HEK293 (cell line): Measurements from ENCODE around the gene HCN4.
"Not testable (repeated sequence)": the region's sequence is repeated elsewhere in the genome, so short reads cannot be mapped to it uniquely, and the experiment has no call there.

Experiments used
- CTCF ChIA-PET: fragments of 350-600 bp; formaldehyde crosslinking; extraction: SDS; loops from one replicate; lab custom pipeline; 2021; ENCODE audit warnings: antibody characterized with exemption; lab: Yijun Ruan, JAX
- POLR2A ChIA-PET: fragments of 300-600 bp; formaldehyde crosslinking; extraction: SDS; loops from one replicate; lab custom pipeline; 2020; ENCODE audit warnings: antibody characterized with exemption, inconsistent platforms; lab: Yijun Ruan, JAX
- H3K27ac ChIP-seq: fragments of 200-500 bp; sonication (Bioruptor generic); 2 replicates; pipeline ENCODE4 v1.5.1; 2014; ENCODE audit warnings: low read depth, low read length, control low read depth, inconsistent platforms; ENCODE audit errors: extremely low read depth
- H3K36me3 ChIP-seq, 2 experiments: fragments of 200-500 bp in 1 of 2; sonication (Bioruptor generic) in 1 of 2; 1 replicate in 1 of 2; 2 replicates in 1 of 2; pipeline ENCODE4 v1.5.1; 2014 to 2017; ENCODE audit warnings: inconsistent platforms in 2 of 2, low read length in 2 of 2; ENCODE audit not compliant: control insufficient read depth in 2 of 2, insufficient read depth in 1 of 2
- H3K4me1 ChIP-seq: fragments of 200-500 bp; sonication (Bioruptor generic); 2 replicates; pipeline ENCODE4 v1.5.1; 2014; ENCODE audit warnings: mild to moderate bottlenecking, low read length, inconsistent platforms; ENCODE audit not compliant: control insufficient read depth, insufficient read depth
- H3K4me3 ChIP-seq: 2 replicates; pipeline ENCODE4 v1.5.1; 2011; ENCODE audit warnings: low read depth, mild to moderate bottlenecking, control low read depth, low read length, moderate library complexity
- H3K9me3 ChIP-seq: fragments of 200-500 bp; sonication (Bioruptor generic); 2 replicates; pipeline ENCODE4 v1.5.1; 2014; ENCODE audit warnings: low read depth, low read length, inconsistent platforms; ENCODE audit not compliant: control insufficient read depth, insufficient read depth
- GLIS1 ChIP-seq: fragments of 450-650 bp; formaldehyde crosslinking; IDR thresholded peaks from 2 replicates; pipeline ENCODE4 v1.5.1; 2016; ENCODE audit warnings: missing biosample characterization, missing genetic modification characterization
- MEIS1 ChIP-seq: sonication (generic); formaldehyde crosslinking; IDR thresholded peaks from 2 replicates; pipeline ENCODE4 v1.8.1; 2022; ENCODE audit warnings: missing genetic modification reagents, mild to moderate bottlenecking, borderline replicate concordance
- OVOL3 ChIP-seq: fragments of 450-650 bp; formaldehyde crosslinking; IDR thresholded peaks from 2 replicates; pipeline ENCODE4 v1.5.1; 2016; ENCODE audit warnings: missing biosample characterization, missing genetic modification characterization
- PRDM1 ChIP-seq: fragments of 450-650 bp; formaldehyde crosslinking; IDR thresholded peaks from 2 replicates; pipeline ENCODE4; 2016; ENCODE audit warnings: missing biosample characterization, missing genetic modification characterization
- ZNF146 ChIP-seq: fragments of 450-650 bp; formaldehyde crosslinking; IDR thresholded peaks from 2 replicates; pipeline ENCODE4 v1.5.1; 2016; ENCODE audit warnings: missing biosample characterization, missing genetic modification characterization
- ZNF16 ChIP-seq: fragments of 450-650 bp; formaldehyde crosslinking; IDR thresholded peaks from 2 replicates; pipeline ENCODE4 v1.5.1; 2016; ENCODE audit warnings: low read depth, missing biosample characterization, missing genetic modification characterization
- ZNF223 ChIP-seq: fragments of 450-650 bp; formaldehyde crosslinking; IDR thresholded peaks from 2 replicates; pipeline ENCODE4 v1.5.1; 2016; ENCODE audit warnings: missing biosample characterization, missing genetic modification characterization
- ZNF324 ChIP-seq: fragments of 450-650 bp; formaldehyde crosslinking; IDR thresholded peaks from 2 replicates; pipeline ENCODE4 v1.5.1; 2016; ENCODE audit warnings: missing biosample characterization, missing genetic modification characterization
- ZNF391 ChIP-seq: fragments of 450-650 bp; formaldehyde crosslinking; IDR thresholded peaks from 2 replicates; pipeline ENCODE4 v1.5.1; 2016; ENCODE audit warnings: low read depth, missing biosample characterization, missing genetic modification characterization, borderline replicate concordance
- ZNF423 ChIP-seq: fragments of 450-650 bp; formaldehyde crosslinking; IDR thresholded peaks from 2 replicates; pipeline ENCODE4 v1.5.1; 2016; ENCODE audit warnings: missing biosample characterization, missing genetic modification characterization
- ZNF433 ChIP-seq: fragments of 450-650 bp; formaldehyde crosslinking; IDR thresholded peaks from 2 replicates; pipeline ENCODE4 v1.5.1; 2016; ENCODE audit warnings: missing biosample characterization, missing genetic modification characterization, low read depth
- ZNF48 ChIP-seq: fragments of 450-650 bp; formaldehyde crosslinking; IDR thresholded peaks from 2 replicates; pipeline ENCODE4 v1.5.1; 2016; ENCODE audit warnings: missing biosample characterization, missing genetic modification characterization
- ZNF596 ChIP-seq: fragments of 450-650 bp; IDR thresholded peaks from 2 replicates; pipeline ENCODE4 v1.5.0; 2018; ENCODE audit warnings: missing biosample characterization, mild to moderate bottlenecking, missing genetic modification characterization, moderate library complexity
- ZNF610 ChIP-seq: fragments of 450-650 bp; formaldehyde crosslinking; IDR thresholded peaks from 2 replicates; pipeline ENCODE4 v1.5.1; 2016; ENCODE audit warnings: missing biosample characterization, missing genetic modification characterization, borderline replicate concordance
- ZNF658 ChIP-seq: fragments of 450-650 bp; formaldehyde crosslinking; IDR thresholded peaks from 2 replicates; pipeline ENCODE4; 2016; ENCODE audit warnings: missing biosample characterization, missing genetic modification characterization
- ZNF76 ChIP-seq: fragments of 450-650 bp; formaldehyde crosslinking; IDR thresholded peaks from 2 replicates; pipeline ENCODE4; 2016; ENCODE audit warnings: low read depth, missing biosample characterization, missing genetic modification characterization, borderline replicate concordance
- ZNF791 ChIP-seq: fragments of 450-650 bp; formaldehyde crosslinking; IDR thresholded peaks from 2 replicates; pipeline ENCODE4 v1.5.1; 2016; ENCODE audit warnings: missing biosample characterization, missing genetic modification characterization
- TF ChIP-seq, protein P1 (sequence below): fragments of 450-650 bp; formaldehyde crosslinking; IDR thresholded peaks from 2 replicates; pipeline ENCODE4 v1.5.1; 2017; ENCODE audit warnings: missing biosample characterization, missing genetic modification characterization
- TF ChIP-seq, protein P2 (sequence below): fragments of 450-650 bp; formaldehyde crosslinking; IDR thresholded peaks from 2 replicates; pipeline ENCODE4 v1.5.1; 2016; ENCODE audit warnings: missing biosample characterization, missing genetic modification characterization, borderline replicate concordance
- TF ChIP-seq, protein P3 (sequence below): fragments of 450-650 bp; formaldehyde crosslinking; IDR thresholded peaks from 2 replicates; pipeline ENCODE4 v1.5.1; 2016; ENCODE audit warnings: missing biosample characterization, missing genetic modification characterization

The HCN4 gene

DNA sequence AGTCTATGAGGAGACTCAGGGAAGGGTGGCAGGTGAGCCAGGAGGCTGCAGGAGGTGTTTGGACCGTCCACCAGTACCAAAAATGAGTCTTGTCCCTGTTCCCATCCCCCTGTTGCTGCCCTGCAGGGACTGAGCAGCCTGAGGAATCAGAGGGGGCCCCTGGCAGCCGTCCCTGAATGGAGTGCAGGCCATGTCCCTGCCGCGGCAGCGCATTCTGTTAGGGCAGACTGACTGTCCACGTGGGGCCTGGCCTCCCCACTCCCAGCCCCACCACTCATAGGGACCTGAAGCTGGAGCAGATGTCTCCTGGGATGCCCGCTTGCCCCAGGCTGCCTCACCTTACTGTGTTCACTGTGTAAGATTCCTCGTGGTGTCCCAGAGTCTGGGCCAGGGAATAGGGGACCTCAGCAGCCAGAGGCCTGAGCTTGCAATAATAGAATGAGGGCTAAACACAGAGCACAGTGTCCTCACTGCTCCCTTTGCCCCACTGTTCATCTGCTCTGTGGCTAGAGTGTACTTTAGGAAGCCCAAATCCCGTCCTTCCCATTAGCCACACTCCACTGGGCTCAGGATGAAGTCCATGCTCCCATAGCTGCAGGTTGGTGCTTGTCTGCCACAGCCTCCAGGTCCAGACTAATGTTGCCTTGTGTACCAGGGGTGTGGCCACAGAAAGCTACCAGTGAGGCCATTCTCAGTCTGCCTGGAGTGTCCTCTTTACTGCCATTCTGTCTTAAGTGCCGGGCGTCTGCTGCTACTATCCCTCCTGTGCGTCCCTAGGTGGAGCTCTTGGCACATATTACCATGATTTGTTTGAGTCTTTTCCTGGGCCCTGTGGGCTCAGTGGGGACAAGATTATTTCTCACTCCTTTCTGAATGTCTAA, 63.2 kb downstream of the HCN4 start (continued):
- no peak for TF ChIP-seq ZNF391 (tag by site-specific recombination)
- TF ChIP-seq, protein P1, sequence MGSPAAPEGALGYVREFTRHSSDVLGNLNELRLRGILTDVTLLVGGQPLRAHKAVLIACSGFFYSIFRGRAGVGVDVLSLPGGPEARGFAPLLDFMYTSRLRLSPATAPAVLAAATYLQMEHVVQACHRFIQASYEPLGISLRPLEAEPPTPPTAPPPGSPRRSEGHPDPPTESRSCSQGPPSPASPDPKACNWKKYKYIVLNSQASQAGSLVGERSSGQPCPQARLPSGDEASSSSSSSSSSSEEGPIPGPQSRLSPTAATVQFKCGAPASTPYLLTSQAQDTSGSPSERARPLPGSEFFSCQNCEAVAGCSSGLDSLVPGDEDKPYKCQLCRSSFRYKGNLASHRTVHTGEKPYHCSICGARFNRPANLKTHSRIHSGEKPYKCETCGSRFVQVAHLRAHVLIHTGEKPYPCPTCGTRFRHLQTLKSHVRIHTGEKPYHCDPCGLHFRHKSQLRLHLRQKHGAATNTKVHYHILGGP (tag by site-specific recombination): no peak

DNA sequence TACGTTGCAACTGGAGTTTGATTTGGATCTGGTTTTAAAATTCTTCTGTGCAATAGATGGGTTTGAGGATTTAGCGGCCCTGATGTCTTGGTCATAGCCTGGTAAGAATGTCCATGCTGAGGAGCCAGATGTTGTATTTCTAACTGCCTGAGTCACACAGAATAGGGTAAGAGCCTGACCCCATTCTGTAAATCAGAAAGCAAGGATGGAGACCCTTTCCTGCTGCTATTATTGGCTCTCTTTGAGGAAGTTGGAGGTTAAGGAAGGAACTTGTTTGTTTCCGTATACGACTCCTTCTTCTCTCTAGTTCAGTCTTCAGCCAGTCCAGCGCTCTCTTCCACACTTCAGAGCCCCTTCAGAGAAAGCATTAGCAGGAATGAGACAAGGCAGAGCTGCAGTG, 65.1 kb downstream of the HCN4 start:
- no peak overlapping the region for H3K4me3 ChIP-seq
- TF ChIP-seq GLIS1 (tag by site-specific recombination) (no peak), ZNF76 (no peak), ZNF610 (tag by site-specific recombination) (no peak), ZNF223 (tag by site-specific recombination) (no peak), ZNF146 (tag by site-specific recombination) (no peak), ZNF791 (tag by site-specific recombination) (no peak), OVOL3 (tag by site-specific recombination) (no peak), ZNF433 (tag by site-specific recombination) (no peak), ZNF324 (no peak), ZNF596 (tag by site-specific recombination) (no peak), MEIS1 (no peak), ZNF658 (tag by site-specific recombination) (no peak), ZNF423 (tag by site-specific recombination) (no peak), ZNF48 (tag by site-specific recombination) (no peak), ZNF16 (tag by site-specific recombination) (no peak), PRDM1 (tag by site-specific recombination) (no peak)
- TF ChIP-seq, protein P2, sequence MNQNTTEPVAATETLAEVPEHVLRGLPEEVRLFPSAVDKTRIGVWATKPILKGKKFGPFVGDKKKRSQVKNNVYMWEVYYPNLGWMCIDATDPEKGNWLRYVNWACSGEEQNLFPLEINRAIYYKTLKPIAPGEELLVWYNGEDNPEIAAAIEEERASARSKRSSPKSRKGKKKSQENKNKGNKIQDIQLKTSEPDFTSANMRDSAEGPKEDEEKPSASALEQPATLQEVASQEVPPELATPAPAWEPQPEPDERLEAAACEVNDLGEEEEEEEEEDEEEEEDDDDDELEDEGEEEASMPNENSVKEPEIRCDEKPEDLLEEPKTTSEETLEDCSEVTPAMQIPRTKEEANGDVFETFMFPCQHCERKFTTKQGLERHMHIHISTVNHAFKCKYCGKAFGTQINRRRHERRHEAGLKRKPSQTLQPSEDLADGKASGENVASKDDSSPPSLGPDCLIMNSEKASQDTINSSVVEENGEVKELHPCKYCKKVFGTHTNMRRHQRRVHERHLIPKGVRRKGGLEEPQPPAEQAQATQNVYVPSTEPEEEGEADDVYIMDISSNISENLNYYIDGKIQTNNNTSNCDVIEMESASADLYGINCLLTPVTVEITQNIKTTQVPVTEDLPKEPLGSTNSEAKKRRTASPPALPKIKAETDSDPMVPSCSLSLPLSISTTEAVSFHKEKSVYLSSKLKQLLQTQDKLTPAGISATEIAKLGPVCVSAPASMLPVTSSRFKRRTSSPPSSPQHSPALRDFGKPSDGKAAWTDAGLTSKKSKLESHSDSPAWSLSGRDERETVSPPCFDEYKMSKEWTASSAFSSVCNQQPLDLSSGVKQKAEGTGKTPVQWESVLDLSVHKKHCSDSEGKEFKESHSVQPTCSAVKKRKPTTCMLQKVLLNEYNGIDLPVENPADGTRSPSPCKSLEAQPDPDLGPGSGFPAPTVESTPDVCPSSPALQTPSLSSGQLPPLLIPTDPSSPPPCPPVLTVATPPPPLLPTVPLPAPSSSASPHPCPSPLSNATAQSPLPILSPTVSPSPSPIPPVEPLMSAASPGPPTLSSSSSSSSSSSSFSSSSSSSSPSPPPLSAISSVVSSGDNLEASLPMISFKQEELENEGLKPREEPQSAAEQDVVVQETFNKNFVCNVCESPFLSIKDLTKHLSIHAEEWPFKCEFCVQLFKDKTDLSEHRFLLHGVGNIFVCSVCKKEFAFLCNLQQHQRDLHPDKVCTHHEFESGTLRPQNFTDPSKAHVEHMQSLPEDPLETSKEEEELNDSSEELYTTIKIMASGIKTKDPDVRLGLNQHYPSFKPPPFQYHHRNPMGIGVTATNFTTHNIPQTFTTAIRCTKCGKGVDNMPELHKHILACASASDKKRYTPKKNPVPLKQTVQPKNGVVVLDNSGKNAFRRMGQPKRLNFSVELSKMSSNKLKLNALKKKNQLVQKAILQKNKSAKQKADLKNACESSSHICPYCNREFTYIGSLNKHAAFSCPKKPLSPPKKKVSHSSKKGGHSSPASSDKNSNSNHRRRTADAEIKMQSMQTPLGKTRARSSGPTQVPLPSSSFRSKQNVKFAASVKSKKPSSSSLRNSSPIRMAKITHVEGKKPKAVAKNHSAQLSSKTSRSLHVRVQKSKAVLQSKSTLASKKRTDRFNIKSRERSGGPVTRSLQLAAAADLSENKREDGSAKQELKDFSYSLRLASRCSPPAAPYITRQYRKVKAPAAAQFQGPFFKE (tag by site-specific recombination): no peak
- TF ChIP-seq, protein P3, sequence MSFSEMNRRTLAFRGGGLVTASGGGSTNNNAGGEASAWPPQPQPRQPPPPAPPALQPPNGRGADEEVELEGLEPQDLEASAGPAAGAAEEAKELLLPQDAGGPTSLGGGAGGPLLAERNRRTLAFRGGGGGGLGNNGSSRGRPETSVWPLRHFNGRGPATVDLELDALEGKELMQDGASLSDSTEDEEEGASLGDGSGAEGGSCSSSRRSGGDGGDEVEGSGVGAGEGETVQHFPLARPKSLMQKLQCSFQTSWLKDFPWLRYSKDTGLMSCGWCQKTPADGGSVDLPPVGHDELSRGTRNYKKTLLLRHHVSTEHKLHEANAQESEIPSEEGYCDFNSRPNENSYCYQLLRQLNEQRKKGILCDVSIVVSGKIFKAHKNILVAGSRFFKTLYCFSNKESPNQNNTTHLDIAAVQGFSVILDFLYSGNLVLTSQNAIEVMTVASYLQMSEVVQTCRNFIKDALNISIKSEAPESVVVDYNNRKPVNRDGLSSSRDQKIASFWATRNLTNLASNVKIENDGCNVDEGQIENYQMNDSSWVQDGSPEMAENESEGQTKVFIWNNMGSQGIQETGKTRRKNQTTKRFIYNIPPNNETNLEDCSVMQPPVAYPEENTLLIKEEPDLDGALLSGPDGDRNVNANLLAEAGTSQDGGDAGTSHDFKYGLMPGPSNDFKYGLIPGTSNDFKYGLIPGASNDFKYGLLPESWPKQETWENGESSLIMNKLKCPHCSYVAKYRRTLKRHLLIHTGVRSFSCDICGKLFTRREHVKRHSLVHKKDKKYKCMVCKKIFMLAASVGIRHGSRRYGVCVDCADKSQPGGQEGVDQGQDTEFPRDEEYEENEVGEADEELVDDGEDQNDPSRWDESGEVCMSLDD (tag by site-specific recombination): no peak
- H3K4me1 ChIP-seq: no peaks in the 10 kb centered on the region
- ChIA-PET CTCF (interaction anchor here (3.1 to 5.4 kb wide), 2 partner anchors 332 to 401 kb away, joined by 16 to 55 read pairs; no protein-coding TSS in a partner anchor), POLR2A (no interaction called here)
- no peak overlapping the region for H3K27ac ChIP-seq
- H3K36me3 ChIP-seq: peaks cover 34 to 48% of the 10 kb centered on the region in 2 experiments
- no peaks in the 10 kb centered on the region for H3K9me3 ChIP-seq

DNA sequence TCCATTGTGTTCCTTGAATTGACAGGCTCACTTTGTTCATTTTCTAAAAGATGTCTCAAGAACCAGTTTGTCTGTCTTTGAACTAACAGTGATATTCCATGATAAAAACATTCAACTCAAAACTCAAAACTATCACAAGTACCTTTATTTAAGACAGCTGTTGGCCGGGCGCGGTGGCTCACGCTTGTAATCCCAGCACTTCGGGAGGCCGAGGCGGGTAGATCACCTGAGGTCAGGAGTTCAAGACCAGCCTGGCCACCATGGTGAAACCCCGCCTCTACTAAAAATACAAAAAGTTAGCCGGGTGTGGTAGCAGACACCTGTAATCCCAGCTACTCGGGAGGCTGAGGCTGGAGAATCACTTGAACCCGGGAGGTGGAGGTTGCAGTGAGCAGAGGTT, 68.5 kb downstream of the HCN4 start:
- H3K9me3 ChIP-seq, H3K4me3 ChIP-seq, H3K4me1 ChIP-seq, H3K27ac ChIP-seq, POLR2A ChIA-PET: not testable (repeated sequence)
- CTCF ChIA-PET: interaction anchor here (0.6 kb wide), 2 partner anchors 578 to 783 kb away, joined by 4 to 5 read pairs; no protein-coding TSS in a partner anchor
- peaks cover 34 to 57% of the 10 kb centered on the region in 2 experiments for H3K36me3 ChIP-seq
